ENCODE data around the gene ZNF574. TPM values are rescaled to one million over a fixed set of nuclear protein-coding genes. Genes with fewer than 3 reads are reported as not detected.

The ZNF574 gene
- total RNA-seq, 1 donor from 2014 or later, result 8.9 TPM

GRCh38 chr19:42122691-42123607 lies 47.0 kb downstream of the ZNF574 start:
- no peak for DNase-seq (ENCODE audit: low spot score)

- DNase-seq (ENCODE audit: low spot score), result no peak
Observed at GRCh38 chr19:42123765-42124164, 47.8 kb downstream of the ZNF574 start.

- DNase-seq (ENCODE audit: low spot score), result no peak
Observed at GRCh38 chr19:42124386-42124901, 48.5 kb downstream of the ZNF574 start.

- DNase-seq (ENCODE audit: low spot score), result no peak
Observed at GRCh38 chr19:42125536-42125935, 49.6 kb downstream of the ZNF574 start.

- DNase-seq (ENCODE audit: low spot score), result no peak
Observed at GRCh38 chr19:42126574-42126973, 50.6 kb downstream of the ZNF574 start.

GRCh38 chr19:42129399-42130253 lies 53.7 kb downstream of the ZNF574 start:
- no peak for DNase-seq (ENCODE audit: low spot score)

- no peak for DNase-seq (ENCODE audit: low spot score)
Observed at GRCh38 chr19:42130254-42130573, 54.2 kb downstream of the ZNF574 start.

Other genes with a start within 250 kb of the ZNF574 start
- not detected for gene LYPD4, start 231.5 kb upstream of the ZNF574 start, total RNA-seq
- gene DMRTC2, start 231.1 kb upstream of the ZNF574 start, total RNA-seq, result not detected
- gene RPS19, start 215.9 kb upstream of the ZNF574 start, total RNA-seq, result 1,067 TPM
- 0.61 TPM for gene CD79A, start 198.9 kb upstream of the ZNF574 start, total RNA-seq
- 123 TPM for gene ARHGEF1, start 193.0 kb upstream of the ZNF574 start, total RNA-seq
- gene ERFL, start 147.7 kb upstream of the ZNF574 start, total RNA-seq, result 0.19 TPM
- gene RABAC1, start 116.8 kb upstream of the ZNF574 start, total RNA-seq, result 145 TPM
- not detected for gene ATP1A3, start 81.9 kb upstream of the ZNF574 start, total RNA-seq
- 0.80 TPM for gene GRIK5, start 6.0 kb upstream of the ZNF574 start, total RNA-seq
- 2.7 TPM for gene POU2F2, start 56.3 kb downstream of the ZNF574 start, total RNA-seq
- 12.4 TPM for gene DEDD2, start 141.5 kb downstream of the ZNF574 start, total RNA-seq
- 8.1 TPM for gene ZNF526, start 144.1 kb downstream of the ZNF574 start, total RNA-seq
- 36.0 TPM for gene GSK3A, start 166.4 kb downstream of the ZNF574 start, total RNA-seq
- gene ERF, start 179.0 kb downstream of the ZNF574 start, total RNA-seq, result 55.5 TPM
- gene CIC, start 193.1 kb downstream of the ZNF574 start, total RNA-seq, result 57.9 TPM
- not detected for gene PRR19, start 226.0 kb downstream of the ZNF574 start, total RNA-seq
- gene PAFAH1B3, start 226.5 kb downstream of the ZNF574 start, total RNA-seq, result 5.2 TPM
- not detected for gene TMEM145, start 237.1 kb downstream of the ZNF574 start, total RNA-seq
- gene MEGF8, start 249.5 kb downstream of the ZNF574 start, total RNA-seq, result 25.8 TPM